K562 (cell line): ENCODE data around the gene YPEL4. TPM values are rescaled to one million over a fixed set of nuclear protein-coding genes. Genes with fewer than 3 reads are reported as not detected.

Source experiments
- ATAC-seq: fragments of 200-7000 bp; cut with Tn5 transposase; 3 replicates; pipeline ENCODE4 v1.9.1; 2020; ENCODE audit warnings: moderate library complexity
- BruUV-seq: library from RNA; stranded (reverse); fragments of 400-500 nt; replicated peaks from 2 replicates; lab custom pipeline; 2021; lab: Mats Ljungman, UMichigan
- CTCF ChIA-PET: fragments of 300-600 bp; formaldehyde crosslinking; extraction: SDS; loops from one replicate; lab custom pipeline; 2021; ENCODE audit warnings: low intra/inter-chr PET ratio; lab: Yijun Ruan, JAX
- POLR2A ChIA-PET: fragments of 300-600, 350-650 bp; sonication (Branson Sonifier 250); formaldehyde crosslinking; extraction: SDS; loops from one replicate; lab custom pipeline; 2021; ENCODE audit warnings: antibody characterized with exemption, inconsistent platforms; lab: Yijun Ruan, JAX
- DNase-seq, 4 experiments: peaks; one replicate each; pipeline versions ENCODE4 v3.0.0 to v3.0.0-alpha.2; 2011 to 2018; ENCODE audit warnings: low spot score in 3 of 4, mixed read lengths in 3 of 4; ENCODE audit errors: extremely low read depth in 1 of 4
- FAIRE-seq: peaks from 2 replicates; lab custom pipeline; 2011; peaks lifted over from hg19 to GRCh38; lab: Jason Lieb, UNC
- H2AFZ ChIP-seq: 2 replicates; pipeline ENCODE4 v1.6.0; 2011; ENCODE audit warnings: low read depth, low read length, control low read depth, inconsistent platforms
- H3K27ac ChIP-seq: fragments of 200-600 bp; 3 replicates; pipeline ENCODE4 v1.8.0; 2011; ENCODE audit warnings: low read depth, mild to moderate bottlenecking, control low read depth, inconsistent platforms, low read length, moderate library complexity, mixed read lengths; ENCODE audit errors: extremely low read depth
- H3K27me3 ChIP-seq, 2 experiments: fragments of 300-600 bp in 1 of 2; 2 replicates in 1 of 2; 3 replicates in 1 of 2; pipeline versions ENCODE4 v1.6.0 to v1.8.0; 2011; ENCODE audit warnings: inconsistent platforms in 2 of 2, low read length in 2 of 2, mild to moderate bottlenecking in 1 of 2, mixed read lengths in 1 of 2, moderate library complexity in 1 of 2; ENCODE audit not compliant: control insufficient read depth in 2 of 2, insufficient read depth in 2 of 2
- H3K36me3 ChIP-seq: fragments of 300-600 bp; 3 replicates; pipeline ENCODE4 v1.8.0; 2011; ENCODE audit warnings: mild to moderate bottlenecking, low read length, inconsistent platforms; ENCODE audit not compliant: control insufficient read depth, insufficient read depth
- H3K4me1 ChIP-seq, 2 experiments: fragments of 200-600 bp in 1 of 2; replicated peaks in 1 of 2; 2 replicates in 1 of 2; 3 replicates in 1 of 2; pipeline versions ENCODE4 v1.5.1 to v1.8.0; 2011; ENCODE audit warnings: inconsistent platforms in 2 of 2, low read length in 2 of 2, mild to moderate bottlenecking in 1 of 2, mixed read lengths in 1 of 2, moderate library complexity in 1 of 2; ENCODE audit not compliant: control insufficient read depth in 2 of 2, insufficient read depth in 2 of 2
- H3K4me2 ChIP-seq: 2 replicates; pipeline ENCODE4 v1.6.1; 2011; ENCODE audit warnings: low read length, control low read depth, inconsistent platforms, mixed read lengths; ENCODE audit not compliant: insufficient read depth
- H3K4me3 ChIP-seq: fragments of 200-600 bp; sonication (generic), shearing (Covaris generic); 2 replicates; pipeline ENCODE4 v1.5.1; 2016; ENCODE audit warnings: control low read depth, inconsistent platforms
- H3K79me2 ChIP-seq: fragments of 200-600 bp; 3 replicates; pipeline ENCODE4 v1.8.0; 2011; ENCODE audit warnings: low read length, inconsistent platforms; ENCODE audit not compliant: control insufficient read depth, insufficient read depth
- H3K9ac ChIP-seq, 2 experiments: 2 replicates each; pipeline versions ENCODE4 v1.6.0 to v1.6.1; 2011; ENCODE audit warnings: low read depth in 2 of 2, low read length in 2 of 2, control low read depth in 1 of 2, inconsistent platforms in 1 of 2, mild to moderate bottlenecking in 1 of 2, mixed read lengths in 1 of 2; ENCODE audit not compliant: insufficient read depth in 1 of 2
- H3K9me1 ChIP-seq: one replicate; pipeline ENCODE4 v1.6.0; 2011; ENCODE audit warnings: inconsistent platforms, mild to moderate bottlenecking, low read length, moderate library complexity; ENCODE audit not compliant: control insufficient read depth, insufficient read depth
- H3K9me3 ChIP-seq: replicated peaks from 2 replicates; pipeline ENCODE4 v1.5.1; 2011; ENCODE audit warnings: low read depth, low read length, inconsistent platforms; ENCODE audit not compliant: control insufficient read depth, insufficient read depth
- H4K20me1 ChIP-seq: replicated peaks from 2 replicates; pipeline ENCODE4 v1.6.1; 2011; ENCODE audit warnings: low read length, inconsistent platforms, mixed read lengths; ENCODE audit not compliant: control insufficient read depth, insufficient read depth
- POLR3A ChIP-seq: IDR thresholded peaks from 2 replicates; pipeline ENCODE4 v1.6.1; 2011; ENCODE audit warnings: borderline replicate concordance, mild to moderate bottlenecking, moderate library complexity; ENCODE audit not compliant: insufficient read length, insufficient read depth; ENCODE audit errors: extremely low read depth
- WGBS: fragments of 100-300 bp; shearing (Covaris generic); methylation state at CpG from one replicate; pipeline ENCODE4 v1.1.6; 2016; ENCODE audit warnings: low coverage, mixed read lengths; ENCODE audit not compliant: insufficient coverage; ENCODE audit errors: missing lambda C conversion rate; 5-methylcytosine and 5-hydroxymethylcytosine counted together
- in situ Hi-C: fragments of 300-500 bp; cut with MboI; formaldehyde crosslinking; loops from 4 replicates; pipeline ENCODE4 v1.15.0; 2018; ENCODE audit warnings: inconsistent platforms, mixed read lengths
- intact Hi-C: fragments of 100-400 bp; cut with micrococcal nuclease; formaldehyde crosslinking; loops from 2 replicates; pipeline ENCODE4 v1.14.2; 2022
- polyA plus RNA-seq, 8 experiments: library from polyadenylated mRNA; depleted of rRNA in 4 of 8; stranded (reverse) in 5 of 8; unstranded in 3 of 8; fragments of >200 nt; fragmentation: Nextera tagmentation in 2 of 8; fragmentation: Illumina TruSeq in 1 of 8; extraction: Ambion mirVana in 2 of 8; extraction: Trizol in 1 of 8; gene quantifications; 2 replicates each; pipeline versions ENCODE4 v1.2.1 to v1.2.3, GENCODE V29; 2011 to 2014; ENCODE audit warnings: inconsistent platforms in 1 of 8, missing spikeins in 1 of 8
- total RNA-seq, 7 experiments: library from RNA; depleted of rRNA in 6 of 7; stranded (reverse); fragments of >200 nt in 6 of 7; fragmentation: Illumina TruSeq in 2 of 7; extraction: Trizol in 2 of 7; gene quantifications; 2 replicates each; pipeline versions ENCODE4 v1.2.1 to v1.2.3, GENCODE V29; 2011 to 2021; ENCODE audit warnings: low replicate concordance in 1 of 7
- TF ChIP-seq, protein P1 (sequence below), 3 experiments: IDR thresholded peaks in 2 of 3; conservative IDR thresholded peaks in 1 of 3; 2 replicates each; pipeline ENCODE4 v1.5.1; 2011 to 2012; ENCODE audit warnings: low read length in 3 of 3, mild to moderate bottlenecking in 3 of 3, control low read depth in 2 of 3, improper control_type of control experiment in 1 of 3, inconsistent platforms in 1 of 3, low read depth in 1 of 3, mixed read lengths in 1 of 3, moderate library complexity in 1 of 3; ENCODE audit not compliant: insufficient read depth in 2 of 3

Gene YPEL4
- total and polyA plus RNA-seq, 9 of the 15 experiments (the other 6 are each of a cell fraction or from before 2014, with no cell fraction given): 0.07 to 1.4 (median 0.40) TPM; not detected in 2

DNA sequence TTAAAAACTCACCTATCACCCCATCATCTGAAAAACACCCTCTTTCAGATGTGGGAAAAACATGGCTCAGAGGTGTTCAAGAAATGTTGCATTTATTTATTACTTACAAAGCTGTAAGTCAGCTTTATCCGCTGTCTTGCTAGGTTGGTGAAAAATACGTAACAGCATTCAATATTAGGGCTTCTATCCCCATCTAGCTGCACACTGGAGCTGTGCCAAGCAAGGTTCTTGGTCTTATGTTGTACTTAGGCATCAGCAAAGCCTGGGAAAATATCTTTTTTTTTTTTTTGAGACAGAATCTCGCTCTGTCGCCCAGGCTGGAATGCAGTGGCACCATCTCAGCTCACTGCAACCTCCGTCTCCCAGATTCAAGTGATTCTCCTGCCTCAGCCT is 44.7 kb downstream of the YPEL4 start:
- Histone ChIP-seq H3K79me2 (no peaks in the 10 kb centered on the region), H3K4me3 (no peak overlapping the region), H3K9me3 (no peaks in the 10 kb centered on the region), H3K27ac (no peak overlapping the region), H3K9ac (no peak overlapping the region), H2AFZ (no peak overlapping the region), H4K20me1 (no peaks in the 10 kb centered on the region), H3K4me2 (no peak overlapping the region), H3K27me3 (peaks cover 30 to 31% of the 10 kb centered on the region in 2 experiments), H3K4me1 (no peaks in the 10 kb centered on the region), H3K36me3 (no peaks in the 10 kb centered on the region), H3K9me1 (no peaks in the 10 kb centered on the region)
- in situ Hi-C loops (no loop called here), intact Hi-C loops (no loop called here)
- DNase-seq: no peak
- BruUV-seq: no TSS peak
- ATAC-seq: no peak; the same call in 2 of the 3 replicates
- TF ChIP-seq, protein P1, sequence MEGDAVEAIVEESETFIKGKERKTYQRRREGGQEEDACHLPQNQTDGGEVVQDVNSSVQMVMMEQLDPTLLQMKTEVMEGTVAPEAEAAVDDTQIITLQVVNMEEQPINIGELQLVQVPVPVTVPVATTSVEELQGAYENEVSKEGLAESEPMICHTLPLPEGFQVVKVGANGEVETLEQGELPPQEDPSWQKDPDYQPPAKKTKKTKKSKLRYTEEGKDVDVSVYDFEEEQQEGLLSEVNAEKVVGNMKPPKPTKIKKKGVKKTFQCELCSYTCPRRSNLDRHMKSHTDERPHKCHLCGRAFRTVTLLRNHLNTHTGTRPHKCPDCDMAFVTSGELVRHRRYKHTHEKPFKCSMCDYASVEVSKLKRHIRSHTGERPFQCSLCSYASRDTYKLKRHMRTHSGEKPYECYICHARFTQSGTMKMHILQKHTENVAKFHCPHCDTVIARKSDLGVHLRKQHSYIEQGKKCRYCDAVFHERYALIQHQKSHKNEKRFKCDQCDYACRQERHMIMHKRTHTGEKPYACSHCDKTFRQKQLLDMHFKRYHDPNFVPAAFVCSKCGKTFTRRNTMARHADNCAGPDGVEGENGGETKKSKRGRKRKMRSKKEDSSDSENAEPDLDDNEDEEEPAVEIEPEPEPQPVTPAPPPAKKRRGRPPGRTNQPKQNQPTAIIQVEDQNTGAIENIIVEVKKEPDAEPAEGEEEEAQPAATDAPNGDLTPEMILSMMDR (IDR thresholded peaks at IDR 0.05 in 2 of 3, conservative IDR thresholded peaks at IDR 0.05 in 1 of 3; ENCODE audit: insufficient read depth in 2 of 3, low read depth in 1 of 3, low read length in 3 of 3): peak in 1 of 3 experiments; percentile 14; a peak in 1 of 6 replicates
- no peak for TF ChIP-seq POLR3A
- FAIRE-seq: no peak
- POLR2A ChIA-PET: interaction anchor here (1.5 kb wide), 1 partner anchor 31 kb away, joined by 3 read pairs; no protein-coding TSS in a partner anchor
- CTCF ChIA-PET: no interaction called here
- 18% methylated on average over 5 of the region's 5 CpGs for WGBS
